Activated T-helper 2 cell treated with anti-CD3 and anti-CD28 coated beads, Interferon-gamma antibody, Interleukin-2, Interleukin-4, amounts not matched to agents 10 μg/mL and 5 μg/mL and 100 μg/mL, durations not matched to agents 14 hours and 24 hours and 36 hours (primary cell): Measurements from ENCODE around the gene CDH13. TPM values are rescaled to one million over a fixed set of nuclear protein-coding genes. Genes with fewer than 3 reads are reported as not detected.

ENCODE experiments used
- DNase-seq: peaks from one replicate; pipeline ENCODE4 v3.0.0; 2021; ENCODE audit warnings: low spot score
- H3K27ac Mint-ChIP-seq: one replicate; pipeline ENCODE4 v1.8.0; 2021; ENCODE audit warnings: mixed read lengths
- H3K27me3 Mint-ChIP-seq: one replicate; pipeline ENCODE4 v1.8.0; 2021; ENCODE audit warnings: low read depth, mixed read lengths
- H3K36me3 Mint-ChIP-seq: one replicate; pipeline ENCODE4 v1.8.0; 2021; ENCODE audit warnings: low read depth, mixed read lengths
- H3K4me1 Mint-ChIP-seq: one replicate; pipeline ENCODE4 v1.8.0; 2021; ENCODE audit warnings: low read depth, mixed read lengths
- H3K4me3 Mint-ChIP-seq: one replicate; pipeline ENCODE4 v1.8.0; 2021; ENCODE audit warnings: low read depth, mild to moderate bottlenecking, moderate library complexity, mixed read lengths
- H3K9me3 Mint-ChIP-seq: one replicate; pipeline ENCODE4 v1.8.0; 2021; ENCODE audit warnings: mixed read lengths
- intact Hi-C: fragments of 100-400 bp; cut with micrococcal nuclease; formaldehyde crosslinking; loops from one replicate; pipeline ENCODE4 v1.15.1; 2023
- total RNA-seq: library from RNA; stranded (reverse); gene quantifications from 2 replicates; pipeline ENCODE4 v1.2.3, GENCODE V29; 2022

Gene CDH13
- total RNA-seq, 1 donor from 2014 or later: not detected

- no peak for DNase-seq
- Mint-ChIP-seq H3K36me3 (no peaks in the 10 kb centered on the region), H3K27me3 (peaks cover 7% of the 10 kb centered on the region), H3K4me3 (no peak overlapping the region), H3K27ac (no peak overlapping the region), H3K9me3 (no peaks in the 10 kb centered on the region), H3K4me1 (no peaks in the 10 kb centered on the region)
- intact Hi-C loops: loop anchor here (5.0 kb wide), 1 partner anchor 421 kb away; no protein-coding TSS in a partner anchor
Observed at GRCh38 chr16:82716361-82716855, 89.6 kb downstream of the CDH13 start.

- Mint-ChIP-seq H3K9me3 (no peaks in the 10 kb centered on the region), H3K4me1 (no peaks in the 10 kb centered on the region), H3K27ac (no peak overlapping the region), H3K36me3 (no peaks in the 10 kb centered on the region), H3K4me3 (no peak overlapping the region), H3K27me3 (peaks cover 7% of the 10 kb centered on the region)
- DNase-seq: no peak
- intact Hi-C loops: no loop called here
Observed at GRCh38 chr16:82720414-82720813, 93.6 kb downstream of the CDH13 start.

GRCh38 chr16:82726306-82726705, 99.5 kb downstream of the CDH13 start:
- Mint-ChIP-seq H3K36me3 (no peaks in the 10 kb centered on the region), H3K4me1 (peaks cover 5% of the 10 kb centered on the region), H3K27me3 (no peaks in the 10 kb centered on the region), H3K4me3 (no peak overlapping the region), H3K27ac (no peak overlapping the region), H3K9me3 (peaks cover 17% of the 10 kb centered on the region)
- intact Hi-C loops: loop anchor here (5.0 kb wide), 1 partner anchor 76 kb away; no protein-coding TSS in a partner anchor
- DNase-seq: no peak

- DNase-seq: no peak
- no peak overlapping the region for H3K4me3 Mint-ChIP-seq
- intact Hi-C loops: loop anchor here (5.0 kb wide), 1 partner anchor 73 kb away; no protein-coding TSS in a partner anchor
Observed at GRCh38 chr16:82728901-82729300, 102.1 kb downstream of the CDH13 start.

GRCh38 chr16:82730901-82731300, 104.1 kb downstream of the CDH13 start:
- Mint-ChIP-seq H3K4me1 (peaks cover 5% of the 10 kb centered on the region), H3K9me3 (peaks cover 17% of the 10 kb centered on the region), H3K4me3 (no peak overlapping the region), H3K36me3 (no peaks in the 10 kb centered on the region), H3K27me3 (peaks cover 2% of the 10 kb centered on the region), H3K27ac (no peak overlapping the region)
- intact Hi-C loops: no loop called here
- DNase-seq: no peak

More at GRCh38 chr16:82728901-82729300, 102.1 kb downstream of the CDH13 start:
- Mint-ChIP-seq H3K27ac (no peak overlapping the region), H3K27me3 (peaks cover 2% of the 10 kb centered on the region), H3K36me3 (no peaks in the 10 kb centered on the region), H3K9me3 (peaks cover 17% of the 10 kb centered on the region), H3K4me1 (peaks cover 5% of the 10 kb centered on the region)

GRCh38 chr16:82732461-82732860, 105.7 kb downstream of the CDH13 start:
- peaks cover 10% of the 10 kb centered on the region for H3K27me3 Mint-ChIP-seq
- H3K27ac Mint-ChIP-seq: no peak overlapping the region
- peaks cover 17% of the 10 kb centered on the region for H3K9me3 Mint-ChIP-seq
- H3K4me1 Mint-ChIP-seq: peaks cover 5% of the 10 kb centered on the region
- no peak overlapping the region for H3K4me3 Mint-ChIP-seq
- H3K36me3 Mint-ChIP-seq: no peaks in the 10 kb centered on the region
- intact Hi-C loops: no loop called here
- no peak for DNase-seq

GRCh38 chr16:82735186-82735585, 108.4 kb downstream of the CDH13 start:
- Mint-ChIP-seq H3K9me3 (peaks cover 4% of the 10 kb centered on the region), H3K36me3 (no peaks in the 10 kb centered on the region), H3K4me1 (no peaks in the 10 kb centered on the region), H3K27me3 (peaks cover 18% of the 10 kb centered on the region), H3K4me3 (no peak overlapping the region), H3K27ac (no peak overlapping the region)
- DNase-seq: no peak
- intact Hi-C loops: no loop called here

GRCh38 chr16:82735673-82736091, 108.9 kb downstream of the CDH13 start:
- no peak overlapping the region for H3K4me3 Mint-ChIP-seq
- no peaks in the 10 kb centered on the region for H3K9me3 Mint-ChIP-seq
- H3K36me3 Mint-ChIP-seq: no peaks in the 10 kb centered on the region
- H3K27ac Mint-ChIP-seq: no peak overlapping the region
- DNase-seq: no peak
- intact Hi-C loops: no loop called here
- H3K27me3 Mint-ChIP-seq: peaks cover 20% of the 10 kb centered on the region
- no peaks in the 10 kb centered on the region for H3K4me1 Mint-ChIP-seq

GRCh38 chr16:82736224-82736623, 109.5 kb downstream of the CDH13 start:
- no peak for DNase-seq
- Mint-ChIP-seq H3K4me1 (no peaks in the 10 kb centered on the region), H3K4me3 (no peak overlapping the region), H3K9me3 (no peaks in the 10 kb centered on the region), H3K36me3 (no peaks in the 10 kb centered on the region), H3K27me3 (peaks cover 25% of the 10 kb centered on the region), H3K27ac (no peak overlapping the region)
- intact Hi-C loops: no loop called here

- Mint-ChIP-seq H3K4me3 (no peak overlapping the region), H3K27ac (no peak overlapping the region), H3K27me3 (peaks cover 24% of the 10 kb centered on the region), H3K4me1 (no peaks in the 10 kb centered on the region), H3K9me3 (no peaks in the 10 kb centered on the region), H3K36me3 (no peaks in the 10 kb centered on the region)
- intact Hi-C loops: no loop called here
- DNase-seq: no peak
Observed at GRCh38 chr16:82738699-82739098, 111.9 kb downstream of the CDH13 start.

GRCh38 chr16:82741073-82741615, 114.4 kb downstream of the CDH13 start:
- intact Hi-C loops: no loop called here
- H3K27me3 Mint-ChIP-seq: peaks cover 31% of the 10 kb centered on the region
- no peak for DNase-seq

GRCh38 chr16:82744958-82745357, 118.2 kb downstream of the CDH13 start:
- no peaks in the 10 kb centered on the region for H3K36me3 Mint-ChIP-seq
- intact Hi-C loops: no loop called here
- no peak overlapping the region for H3K4me3 Mint-ChIP-seq
- no peaks in the 10 kb centered on the region for H3K4me1 Mint-ChIP-seq
- DNase-seq: no peak
- H3K27me3 Mint-ChIP-seq: peaks cover 29% of the 10 kb centered on the region
- no peaks in the 10 kb centered on the region for H3K9me3 Mint-ChIP-seq
- no peak overlapping the region for H3K27ac Mint-ChIP-seq

More at GRCh38 chr16:82741073-82741615, 114.4 kb downstream of the CDH13 start:
- Mint-ChIP-seq H3K4me3 (no peak overlapping the region), H3K36me3 (no peaks in the 10 kb centered on the region), H3K4me1 (no peaks in the 10 kb centered on the region), H3K27ac (no peak overlapping the region), H3K9me3 (no peaks in the 10 kb centered on the region)

- Mint-ChIP-seq H3K27ac (no peak overlapping the region), H3K4me1 (no peaks in the 10 kb centered on the region), H3K4me3 (no peak overlapping the region), H3K9me3 (no peaks in the 10 kb centered on the region), H3K27me3 (peaks cover 29% of the 10 kb centered on the region), H3K36me3 (no peaks in the 10 kb centered on the region)
- no peak for DNase-seq
- intact Hi-C loops: no loop called here
Observed at GRCh38 chr16:82748026-82748425, 121.3 kb downstream of the CDH13 start.
